SH-SY5Y (cell line): ENCODE data around the gene ATXN7L3.

Experiments
- GATA2 ChIP-seq: IDR thresholded peaks from 2 replicates; pipeline ENCODE4 v1.6.1; 2011; ENCODE audit warnings: mild to moderate bottlenecking, low read depth, low read length
- GATA3 ChIP-seq: IDR thresholded peaks from 2 replicates; pipeline ENCODE4 v1.6.1; 2011; ENCODE audit warnings: low read depth, mild to moderate bottlenecking, low read length, moderate library complexity

- no peak for TF ChIP-seq GATA2
- no peak for TF ChIP-seq GATA3
Measured at GRCh38 chr17:44205962-44206824, 6.5 kb upstream of the ATXN7L3 start.
